Spleen (tissue), 7 donors: Measurements from ENCODE around the gene ATOH8.

ENCODE experiments used
- CTCF ChIP-seq, 11 experiments: fragments of 200-600 bp in 7 of 11; fragments of 450-650 bp in 4 of 11; sonication (generic) in 4 of 11; IDR thresholded peaks in 8 of 11; conservative IDR thresholded peaks in 3 of 11; 1 replicate in 7 of 11; 2 replicates in 4 of 11; pipeline versions ENCODE4 v1.4.0 to v1.8.0; 2016 to 2021; ENCODE audit warnings: antibody characterized with exemption in 11 of 11, inconsistent platforms in 4 of 11, mild to moderate bottlenecking in 1 of 11
- POLR2A ChIP-seq, 3 donors: fragments of 450-650 bp; IDR thresholded peaks; one replicate each; pipeline ENCODE4 v1.5.1; 2017; ENCODE audit warnings: antibody characterized with exemption in 3 of 3, mild to moderate bottlenecking in 1 of 3
- POLR2AphosphoS5 ChIP-seq, 3 donors: sonication (generic); formaldehyde crosslinking; IDR thresholded peaks; one replicate each; pipeline ENCODE4 v1.5.1; 2017; ENCODE audit warnings: antibody characterized with exemption in 3 of 3
- donor health status: DM: no; HTN: no; CAD: no; lungs with moderate emphysema.
- donor health status: DM: no; HTN: no; CAD: no.
- donor health status: DM: no; HTN: no; CAD: no.

GRCh38 chr2:85711578-85712060 lies 42.2 kb upstream of the ATOH8 start:
- TF ChIP-seq CTCF (IDR thresholded peaks at IDR 0.05 in 8 of 11, conservative IDR thresholded peaks at IDR 0.05 in 3 of 11) (no peak), POLR2A (IDR thresholded peaks at IDR 0.05) (no peak), POLR2AphosphoS5 (IDR thresholded peaks at IDR 0.05) (no peak)
